Endothelial cell of umbilical vein (primary cell): ENCODE results near the gene RUNX2.

Experiments used
- EZH2 ChIP-seq: IDR thresholded peaks from 2 replicates; pipeline ENCODE4 v1.6.1; 2012; ENCODE audit warnings: borderline replicate concordance, low read depth, mild to moderate bottlenecking, moderate library complexity, low read length, inconsistent platforms; ENCODE audit not compliant: severe bottlenecking
- GATA2 ChIP-seq: IDR thresholded peaks from 2 replicates; pipeline ENCODE4 v1.7.0; 2011; ENCODE audit warnings: low read depth, mild to moderate bottlenecking, moderate library complexity, mixed read lengths, low read length; ENCODE audit not compliant: insufficient read length, insufficient read depth
- POLR2A ChIP-seq: IDR thresholded peaks from 2 replicates; pipeline ENCODE4 v1.6.1; 2012; ENCODE audit warnings: low read depth, mild to moderate bottlenecking, control low read depth, low read length
- TF ChIP-seq, protein P1 (sequence below), 2 donors: IDR thresholded peaks; 1 replicate in 1 of 2; 2 replicates in 1 of 2; pipeline ENCODE4 v1.5.1; 2011; ENCODE audit warnings: low read length in 2 of 2, mild to moderate bottlenecking in 2 of 2, moderate library complexity in 2 of 2, control low read depth in 1 of 2, inconsistent platforms in 1 of 2, low read depth in 1 of 2; ENCODE audit not compliant: insufficient read depth in 1 of 2; ENCODE audit errors: extremely low read depth in 1 of 2

DNA sequence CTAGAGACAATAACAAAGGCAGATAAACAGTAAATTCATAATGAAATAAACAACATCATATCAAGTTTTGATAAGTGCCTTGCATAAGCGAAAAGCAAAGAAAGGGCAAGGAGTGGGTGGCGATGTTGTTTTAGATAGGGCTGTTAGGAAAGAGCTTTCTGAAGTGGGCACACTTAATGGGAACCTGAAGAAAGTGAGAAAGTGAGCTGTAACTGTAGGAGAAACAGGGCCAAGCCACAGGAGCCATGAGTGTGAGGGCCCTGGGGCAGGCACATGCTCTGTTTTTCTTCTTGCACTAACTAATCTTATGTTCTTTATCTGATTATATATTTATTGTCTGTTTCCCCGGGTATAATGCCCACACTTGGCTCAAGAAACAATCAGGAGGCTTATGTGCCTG is 243.0 kb downstream of the RUNX2 start:
- TF ChIP-seq GATA2 (no peak), EZH2 (no peak), POLR2A (no peak)
- TF ChIP-seq, protein P1, sequence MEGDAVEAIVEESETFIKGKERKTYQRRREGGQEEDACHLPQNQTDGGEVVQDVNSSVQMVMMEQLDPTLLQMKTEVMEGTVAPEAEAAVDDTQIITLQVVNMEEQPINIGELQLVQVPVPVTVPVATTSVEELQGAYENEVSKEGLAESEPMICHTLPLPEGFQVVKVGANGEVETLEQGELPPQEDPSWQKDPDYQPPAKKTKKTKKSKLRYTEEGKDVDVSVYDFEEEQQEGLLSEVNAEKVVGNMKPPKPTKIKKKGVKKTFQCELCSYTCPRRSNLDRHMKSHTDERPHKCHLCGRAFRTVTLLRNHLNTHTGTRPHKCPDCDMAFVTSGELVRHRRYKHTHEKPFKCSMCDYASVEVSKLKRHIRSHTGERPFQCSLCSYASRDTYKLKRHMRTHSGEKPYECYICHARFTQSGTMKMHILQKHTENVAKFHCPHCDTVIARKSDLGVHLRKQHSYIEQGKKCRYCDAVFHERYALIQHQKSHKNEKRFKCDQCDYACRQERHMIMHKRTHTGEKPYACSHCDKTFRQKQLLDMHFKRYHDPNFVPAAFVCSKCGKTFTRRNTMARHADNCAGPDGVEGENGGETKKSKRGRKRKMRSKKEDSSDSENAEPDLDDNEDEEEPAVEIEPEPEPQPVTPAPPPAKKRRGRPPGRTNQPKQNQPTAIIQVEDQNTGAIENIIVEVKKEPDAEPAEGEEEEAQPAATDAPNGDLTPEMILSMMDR (IDR thresholded peaks at IDR 0.05; ENCODE audit: extremely low read depth in 1 of 2, insufficient read depth in 1 of 2, low read depth in 1 of 2, low read length in 2 of 2), result no peak
